WTC11 (cell line): Measurements from ENCODE around the gene PARD3B. TPM values are rescaled to one million over a fixed set of nuclear protein-coding genes. Genes with fewer than 3 reads are reported as not detected.

Experiments
- ATAC-seq: fragments of 200-7000 bp; cut with Tn5 transposase; 2 replicates; pipeline ENCODE4 v1.10.0; 2021; ENCODE audit warnings: mild to moderate bottlenecking, moderate library complexity
- CTCF ChIA-PET: fragments of 300-600 bp; sonication (Branson Sonifier 250); formaldehyde crosslinking; loops from one replicate; lab custom pipeline; 2021; ENCODE audit warnings: antibody characterized with exemption; lab: Charles Lee
- POLR2A ChIA-PET: fragments of 350-600 bp; sonication (Branson Sonifier 250); formaldehyde crosslinking; loops from one replicate; lab custom pipeline; 2021; ENCODE audit warnings: antibody characterized with exemption; lab: Charles Lee
- DNase-seq: peaks from one replicate; pipeline ENCODE4 v3.0.0; 2021; ENCODE audit warnings: low spot score
- H3K27ac Mint-ChIP-seq: 2 replicates; pipeline ENCODE4 v1.8.0; 2021; ENCODE audit warnings: mixed read lengths
- H3K27me3 Mint-ChIP-seq: 2 replicates; pipeline ENCODE4 v1.8.0; 2021; ENCODE audit warnings: low read depth, mild to moderate bottlenecking, moderate library complexity, mixed read lengths
- H3K36me3 Mint-ChIP-seq: 2 replicates; pipeline ENCODE4 v1.8.0; 2021; ENCODE audit warnings: mixed read lengths
- H3K4me1 Mint-ChIP-seq: 2 replicates; pipeline ENCODE4 v1.8.0; 2022; ENCODE audit warnings: mixed read lengths
- H3K4me3 Mint-ChIP-seq: 2 replicates; pipeline ENCODE4 v1.8.0; 2021; ENCODE audit warnings: mild to moderate bottlenecking, moderate library complexity, mixed read lengths
- H3K9me3 Mint-ChIP-seq: 2 replicates; pipeline ENCODE4 v1.8.0; 2021; ENCODE audit warnings: mixed read lengths
- ATF1 ChIP-seq: sonication (generic); formaldehyde crosslinking; IDR thresholded peaks from 2 replicates; pipeline ENCODE4 v1.8.1; 2023; ENCODE audit warnings: mild to moderate bottlenecking, moderate library complexity, missing genetic modification reagents
- CBFB ChIP-seq: sonication (generic); formaldehyde crosslinking; IDR thresholded peaks from 2 replicates; pipeline ENCODE4 v1.8.1; 2022; ENCODE audit warnings: mild to moderate bottlenecking, low read depth, missing genetic modification reagents
- EMX1 ChIP-seq: fragments of 250-450 bp; sonication (Bioruptor Pico); IDR thresholded peaks from 2 replicates; pipeline ENCODE4 v1.8.0; 2021; ENCODE audit warnings: mild to moderate bottlenecking
- KAT7 ChIP-seq: sonication (generic); formaldehyde crosslinking; IDR thresholded peaks from 2 replicates; pipeline ENCODE4 v1.8.1; 2023; ENCODE audit warnings: missing genetic modification reagents, mild to moderate bottlenecking, borderline replicate concordance
- NFATC4 ChIP-seq: fragments of 250-450 bp; sonication (Bioruptor Pico); IDR thresholded peaks from 2 replicates; pipeline ENCODE4 v1.9.0; 2021; ENCODE audit warnings: mild to moderate bottlenecking
- PRRX2 ChIP-seq: fragments of 250-450 bp; sonication (Bioruptor Pico); IDR thresholded peaks from 2 replicates; pipeline ENCODE4 v1.8.0; 2021; ENCODE audit warnings: mild to moderate bottlenecking
- RORB ChIP-seq: fragments of 250-450 bp; sonication (Bioruptor Pico); IDR thresholded peaks from 2 replicates; pipeline ENCODE4 v1.9.0; 2021; ENCODE audit warnings: mild to moderate bottlenecking
- ZBTB21 ChIP-seq: sonication (generic); formaldehyde crosslinking; IDR thresholded peaks from 2 replicates; pipeline ENCODE4 v1.8.1; 2023; ENCODE audit warnings: mild to moderate bottlenecking, missing genetic modification reagents, borderline replicate concordance
- ZNF138 ChIP-seq: sonication (generic); formaldehyde crosslinking; conservative IDR thresholded peaks from 2 replicates; pipeline ENCODE4 v1.8.1; 2022; ENCODE audit warnings: mild to moderate bottlenecking, moderate library complexity, missing genetic modification reagents
- ZNF219 ChIP-seq: sonication (generic); formaldehyde crosslinking; IDR thresholded peaks from 2 replicates; pipeline ENCODE4 v1.8.0; 2023; ENCODE audit warnings: missing genetic modification reagents, mild to moderate bottlenecking, borderline replicate concordance
- ZNF263 ChIP-seq: sonication (generic); formaldehyde crosslinking; IDR thresholded peaks from 2 replicates; pipeline ENCODE4 v1.8.1; 2022; ENCODE audit warnings: low read depth, mild to moderate bottlenecking, moderate library complexity, missing genetic modification reagents
- ZNF416 ChIP-seq: fragments of 250-450 bp; sonication (Bioruptor Pico); IDR thresholded peaks from 2 replicates; pipeline ENCODE4 v1.9.0; 2021; ENCODE audit warnings: mild to moderate bottlenecking, inconsistent platforms
- total RNA-seq: library from RNA; stranded (reverse); gene quantifications from 3 replicates; pipeline ENCODE4 v1.2.3, GENCODE V29; 2021
- TF ChIP-seq, protein P1 (sequence below): sonication (generic); formaldehyde crosslinking; IDR thresholded peaks from 2 replicates; pipeline ENCODE4 v1.8.1; 2023; ENCODE audit warnings: mild to moderate bottlenecking, missing genetic modification reagents, moderate library complexity
- TF ChIP-seq, protein P2 (sequence below): sonication (generic); formaldehyde crosslinking; IDR thresholded peaks from 2 replicates; pipeline ENCODE4 v1.8.0; 2022; ENCODE audit warnings: missing genetic modification reagents
- TF ChIP-seq, protein P3 (sequence below): fragments of 250-450 bp; sonication (Bioruptor Pico); IDR thresholded peaks from 2 replicates; pipeline ENCODE4 v1.9.0; 2021; ENCODE audit warnings: mild to moderate bottlenecking
- TF ChIP-seq, protein P4 (sequence below): sonication (generic); formaldehyde crosslinking; conservative IDR thresholded peaks from 2 replicates; pipeline ENCODE4 v1.8.1; 2023; ENCODE audit warnings: mild to moderate bottlenecking, low read depth, missing genetic modification reagents, moderate library complexity
- TF ChIP-seq, protein P5 (sequence below): sonication (generic); formaldehyde crosslinking; IDR thresholded peaks from 2 replicates; pipeline ENCODE4 v1.8.1; 2023; ENCODE audit warnings: mild to moderate bottlenecking, missing genetic modification reagents
- TF ChIP-seq, protein P6 (sequence below): sonication (generic); formaldehyde crosslinking; IDR thresholded peaks from 2 replicates; pipeline ENCODE4 v1.8.1; 2022; ENCODE audit warnings: mild to moderate bottlenecking, moderate library complexity, missing genetic modification reagents

Gene PARD3B
- total RNA-seq, 1 experiment from 2014 or later, result 5.6 TPM

DNA sequence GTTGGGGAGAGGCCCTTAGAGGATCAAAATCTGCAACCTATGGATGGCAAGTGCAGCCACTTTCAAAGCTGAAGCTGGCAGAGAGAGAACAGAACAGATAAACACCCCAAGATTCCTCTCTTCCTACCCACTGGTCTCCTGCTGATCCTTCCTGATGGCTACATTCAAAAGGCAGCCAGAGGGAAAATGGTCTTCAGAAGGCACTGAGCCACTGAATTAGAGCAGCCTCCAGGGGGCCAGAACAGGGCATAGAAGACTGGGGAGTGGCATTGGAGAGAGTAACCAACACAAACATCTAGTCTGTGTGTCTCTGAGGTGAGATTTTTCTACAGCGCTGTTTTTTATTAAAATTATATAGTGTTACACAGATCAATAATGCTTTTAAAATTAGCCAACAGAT is 432.6 kb downstream of the PARD3B start:
- ChIA-PET CTCF (interaction anchor here (0.6 to 0.7 kb wide), 2 partner anchors 170 to 742 kb away, joined by 3 to 4 read pairs; no protein-coding TSS in a partner anchor), POLR2A (no interaction called here)
- Mint-ChIP-seq H3K4me3 (no peak overlapping the region), H3K4me1 (peaks cover 25% of the 10 kb centered on the region), H3K27ac (no peak overlapping the region), H3K9me3 (peaks cover 8% of the 10 kb centered on the region; the same call in 1 of the 2 replicates), H3K36me3 (no peaks in the 10 kb centered on the region), H3K27me3 (no peaks in the 10 kb centered on the region)
- peak; percentile 34 for DNase-seq
- peak; percentile 94 for ATAC-seq
- TF ChIP-seq, protein P1, sequence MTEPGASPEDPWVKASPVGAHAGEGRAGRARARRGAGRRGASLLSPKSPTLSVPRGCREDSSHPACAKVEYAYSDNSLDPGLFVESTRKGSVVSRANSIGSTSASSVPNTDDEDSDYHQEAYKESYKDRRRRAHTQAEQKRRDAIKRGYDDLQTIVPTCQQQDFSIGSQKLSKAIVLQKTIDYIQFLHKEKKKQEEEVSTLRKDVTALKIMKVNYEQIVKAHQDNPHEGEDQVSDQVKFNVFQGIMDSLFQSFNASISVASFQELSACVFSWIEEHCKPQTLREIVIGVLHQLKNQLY (CRISPR knock-in tag), result no peak
- TF ChIP-seq, protein P2, sequence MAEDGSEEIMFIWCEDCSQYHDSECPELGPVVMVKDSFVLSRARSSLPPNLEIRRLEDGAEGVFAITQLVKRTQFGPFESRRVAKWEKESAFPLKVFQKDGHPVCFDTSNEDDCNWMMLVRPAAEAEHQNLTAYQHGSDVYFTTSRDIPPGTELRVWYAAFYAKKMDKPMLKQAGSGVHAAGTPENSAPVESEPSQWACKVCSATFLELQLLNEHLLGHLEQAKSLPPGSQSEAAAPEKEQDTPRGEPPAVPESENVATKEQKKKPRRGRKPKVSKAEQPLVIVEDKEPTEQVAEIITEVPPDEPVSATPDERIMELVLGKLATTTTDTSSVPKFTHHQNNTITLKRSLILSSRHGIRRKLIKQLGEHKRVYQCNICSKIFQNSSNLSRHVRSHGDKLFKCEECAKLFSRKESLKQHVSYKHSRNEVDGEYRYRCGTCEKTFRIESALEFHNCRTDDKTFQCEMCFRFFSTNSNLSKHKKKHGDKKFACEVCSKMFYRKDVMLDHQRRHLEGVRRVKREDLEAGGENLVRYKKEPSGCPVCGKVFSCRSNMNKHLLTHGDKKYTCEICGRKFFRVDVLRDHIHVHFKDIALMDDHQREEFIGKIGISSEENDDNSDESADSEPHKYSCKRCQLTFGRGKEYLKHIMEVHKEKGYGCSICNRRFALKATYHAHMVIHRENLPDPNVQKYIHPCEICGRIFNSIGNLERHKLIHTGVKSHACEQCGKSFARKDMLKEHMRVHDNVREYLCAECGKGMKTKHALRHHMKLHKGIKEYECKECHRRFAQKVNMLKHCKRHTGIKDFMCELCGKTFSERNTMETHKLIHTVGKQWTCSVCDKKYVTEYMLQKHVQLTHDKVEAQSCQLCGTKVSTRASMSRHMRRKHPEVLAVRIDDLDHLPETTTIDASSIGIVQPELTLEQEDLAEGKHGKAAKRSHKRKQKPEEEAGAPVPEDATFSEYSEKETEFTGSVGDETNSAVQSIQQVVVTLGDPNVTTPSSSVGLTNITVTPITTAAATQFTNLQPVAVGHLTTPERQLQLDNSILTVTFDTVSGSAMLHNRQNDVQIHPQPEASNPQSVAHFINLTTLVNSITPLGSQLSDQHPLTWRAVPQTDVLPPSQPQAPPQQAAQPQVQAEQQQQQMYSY, result no peak
- TF ChIP-seq, protein P3, sequence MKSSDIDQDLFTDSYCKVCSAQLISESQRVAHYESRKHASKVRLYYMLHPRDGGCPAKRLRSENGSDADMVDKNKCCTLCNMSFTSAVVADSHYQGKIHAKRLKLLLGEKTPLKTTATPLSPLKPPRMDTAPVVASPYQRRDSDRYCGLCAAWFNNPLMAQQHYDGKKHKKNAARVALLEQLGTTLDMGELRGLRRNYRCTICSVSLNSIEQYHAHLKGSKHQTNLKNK (CRISPR knock-in tag), result no peak
- TF ChIP-seq EMX1, result no peak
- no peak for TF ChIP-seq CBFB
- TF ChIP-seq, protein P4, sequence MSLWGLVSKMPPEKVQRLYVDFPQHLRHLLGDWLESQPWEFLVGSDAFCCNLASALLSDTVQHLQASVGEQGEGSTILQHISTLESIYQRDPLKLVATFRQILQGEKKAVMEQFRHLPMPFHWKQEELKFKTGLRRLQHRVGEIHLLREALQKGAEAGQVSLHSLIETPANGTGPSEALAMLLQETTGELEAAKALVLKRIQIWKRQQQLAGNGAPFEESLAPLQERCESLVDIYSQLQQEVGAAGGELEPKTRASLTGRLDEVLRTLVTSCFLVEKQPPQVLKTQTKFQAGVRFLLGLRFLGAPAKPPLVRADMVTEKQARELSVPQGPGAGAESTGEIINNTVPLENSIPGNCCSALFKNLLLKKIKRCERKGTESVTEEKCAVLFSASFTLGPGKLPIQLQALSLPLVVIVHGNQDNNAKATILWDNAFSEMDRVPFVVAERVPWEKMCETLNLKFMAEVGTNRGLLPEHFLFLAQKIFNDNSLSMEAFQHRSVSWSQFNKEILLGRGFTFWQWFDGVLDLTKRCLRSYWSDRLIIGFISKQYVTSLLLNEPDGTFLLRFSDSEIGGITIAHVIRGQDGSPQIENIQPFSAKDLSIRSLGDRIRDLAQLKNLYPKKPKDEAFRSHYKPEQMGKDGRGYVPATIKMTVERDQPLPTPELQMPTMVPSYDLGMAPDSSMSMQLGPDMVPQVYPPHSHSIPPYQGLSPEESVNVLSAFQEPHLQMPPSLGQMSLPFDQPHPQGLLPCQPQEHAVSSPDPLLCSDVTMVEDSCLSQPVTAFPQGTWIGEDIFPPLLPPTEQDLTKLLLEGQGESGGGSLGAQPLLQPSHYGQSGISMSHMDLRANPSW (CRISPR knock-in tag), result no peak
- TF ChIP-seq ZBTB21 (CRISPR knock-in tag), result no peak
- TF ChIP-seq ATF1 (CRISPR knock-in tag), result no peak
- no peak for TF ChIP-seq RORB (CRISPR knock-in tag)
- TF ChIP-seq, protein P5, sequence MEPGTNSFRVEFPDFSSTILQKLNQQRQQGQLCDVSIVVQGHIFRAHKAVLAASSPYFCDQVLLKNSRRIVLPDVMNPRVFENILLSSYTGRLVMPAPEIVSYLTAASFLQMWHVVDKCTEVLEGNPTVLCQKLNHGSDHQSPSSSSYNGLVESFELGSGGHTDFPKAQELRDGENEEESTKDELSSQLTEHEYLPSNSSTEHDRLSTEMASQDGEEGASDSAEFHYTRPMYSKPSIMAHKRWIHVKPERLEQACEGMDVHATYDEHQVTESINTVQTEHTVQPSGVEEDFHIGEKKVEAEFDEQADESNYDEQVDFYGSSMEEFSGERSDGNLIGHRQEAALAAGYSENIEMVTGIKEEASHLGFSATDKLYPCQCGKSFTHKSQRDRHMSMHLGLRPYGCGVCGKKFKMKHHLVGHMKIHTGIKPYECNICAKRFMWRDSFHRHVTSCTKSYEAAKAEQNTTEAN (CRISPR knock-in tag), result no peak
- no peak for TF ChIP-seq ZNF138 (CRISPR knock-in tag)
- no peak for TF ChIP-seq ZNF416 (CRISPR knock-in tag)
- TF ChIP-seq KAT7, result no peak
- TF ChIP-seq ZNF263 (CRISPR knock-in tag), result no peak
- TF ChIP-seq, protein P6, sequence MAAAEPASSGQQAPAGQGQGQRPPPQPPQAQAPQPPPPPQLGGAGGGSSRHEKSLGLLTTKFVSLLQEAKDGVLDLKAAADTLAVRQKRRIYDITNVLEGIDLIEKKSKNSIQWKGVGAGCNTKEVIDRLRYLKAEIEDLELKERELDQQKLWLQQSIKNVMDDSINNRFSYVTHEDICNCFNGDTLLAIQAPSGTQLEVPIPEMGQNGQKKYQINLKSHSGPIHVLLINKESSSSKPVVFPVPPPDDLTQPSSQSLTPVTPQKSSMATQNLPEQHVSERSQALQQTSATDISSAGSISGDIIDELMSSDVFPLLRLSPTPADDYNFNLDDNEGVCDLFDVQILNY (CRISPR knock-in tag), result no peak
- no peak for TF ChIP-seq NFATC4 (CRISPR knock-in tag)
- TF ChIP-seq PRRX2 (CRISPR knock-in tag), result no peak
- no peak for TF ChIP-seq ZNF219
